Measurements from ENCODE around the gene SDK1.

DNA sequence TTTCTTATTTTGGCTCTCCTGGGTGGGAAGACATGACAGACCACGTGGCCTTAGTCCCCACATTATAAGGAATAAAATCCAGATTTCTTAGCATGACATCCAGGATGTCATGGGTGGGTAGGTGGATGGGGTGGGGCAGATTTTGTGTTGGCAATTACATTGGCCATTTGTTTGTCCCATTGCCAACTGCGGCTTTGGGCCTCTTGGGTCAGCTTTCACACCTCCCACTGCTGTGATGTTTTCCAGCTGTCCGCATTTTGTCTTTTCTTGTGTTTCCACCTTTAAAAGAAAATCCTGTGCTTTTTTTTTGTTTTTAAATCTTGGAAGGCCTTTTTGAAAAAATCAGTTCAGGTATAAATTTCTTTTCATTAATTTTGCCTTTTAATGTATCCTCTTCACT is 237.0 kb downstream of the SDK1 start:
- TF ChIP-seq, protein P1, sequence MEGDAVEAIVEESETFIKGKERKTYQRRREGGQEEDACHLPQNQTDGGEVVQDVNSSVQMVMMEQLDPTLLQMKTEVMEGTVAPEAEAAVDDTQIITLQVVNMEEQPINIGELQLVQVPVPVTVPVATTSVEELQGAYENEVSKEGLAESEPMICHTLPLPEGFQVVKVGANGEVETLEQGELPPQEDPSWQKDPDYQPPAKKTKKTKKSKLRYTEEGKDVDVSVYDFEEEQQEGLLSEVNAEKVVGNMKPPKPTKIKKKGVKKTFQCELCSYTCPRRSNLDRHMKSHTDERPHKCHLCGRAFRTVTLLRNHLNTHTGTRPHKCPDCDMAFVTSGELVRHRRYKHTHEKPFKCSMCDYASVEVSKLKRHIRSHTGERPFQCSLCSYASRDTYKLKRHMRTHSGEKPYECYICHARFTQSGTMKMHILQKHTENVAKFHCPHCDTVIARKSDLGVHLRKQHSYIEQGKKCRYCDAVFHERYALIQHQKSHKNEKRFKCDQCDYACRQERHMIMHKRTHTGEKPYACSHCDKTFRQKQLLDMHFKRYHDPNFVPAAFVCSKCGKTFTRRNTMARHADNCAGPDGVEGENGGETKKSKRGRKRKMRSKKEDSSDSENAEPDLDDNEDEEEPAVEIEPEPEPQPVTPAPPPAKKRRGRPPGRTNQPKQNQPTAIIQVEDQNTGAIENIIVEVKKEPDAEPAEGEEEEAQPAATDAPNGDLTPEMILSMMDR (IDR thresholded peaks at IDR 0.05; ENCODE audit: low read depth, low read length, poor library complexity, severe bottlenecking): no peak
- no peak for TF ChIP-seq EZH2phosphoT487 (IDR thresholded peaks at IDR 0.05; ENCODE audit: borderline replicate concordance, low read length)

Measured in DOHH2 (cell line).